HG03558 (cell line): Measurements from ENCODE around the gene SH3BP2.
A peak's percentile ranks its signal among the peaks of the same experiment; 100 is the strongest.

Experiments
- ATAC-seq: cut with Tn5 transposase; IDR thresholded peaks from one replicate; pipeline ENCODE4 v1.9.1; 2021; ENCODE audit warnings: moderate number of reproducible peaks; ENCODE audit not compliant: unreplicated experiment; ENCODE audit errors: extremely low read depth

The SH3BP2 gene

GRCh38 chr4:2792711-2793585, at the start of gene SH3BP2:
SH3BP2 (plus strand) TSS chr4:2793085; CDS start chr4:2820618, 27,533 bp downstream.
- no peak for ATAC-seq

GRCh38 chr4:2743518-2744445, 49.1 kb upstream of the SH3BP2 start:
- ATAC-seq: no peak

- ATAC-seq: no peak
Observed at GRCh38 chr4:2744576-2745270, 48.2 kb upstream of the SH3BP2 start.

GRCh38 chr4:2745516-2745915, 47.4 kb upstream of the SH3BP2 start:
- no peak for ATAC-seq

GRCh38 chr4:2745981-2746806, 46.7 kb upstream of the SH3BP2 start:
- peak; percentile 89 for ATAC-seq

- no peak for ATAC-seq
Observed at GRCh38 chr4:2746891-2747695, 45.8 kb upstream of the SH3BP2 start.

GRCh38 chr4:2750719-2751605, 41.9 kb upstream of the SH3BP2 start:
- no peak for ATAC-seq

GRCh38 chr4:2753436-2753835, 39.4 kb upstream of the SH3BP2 start:
- no peak for ATAC-seq

- ATAC-seq: no peak
Observed at GRCh38 chr4:2754848-2755819, 37.8 kb upstream of the SH3BP2 start.

GRCh38 chr4:2755821-2756690, 36.8 kb upstream of the SH3BP2 start, which contains the start of gene TNIP2:
TNIP2 (minus strand) TSS chr4:2756336; CDS start chr4:2756289, 47 bp downstream.
- no peak for ATAC-seq

- ATAC-seq: no peak
Observed at GRCh38 chr4:2756691-2757350, 36.1 kb upstream of the SH3BP2 start.

- ATAC-seq: no peak
Observed at GRCh38 chr4:2757426-2757825, 35.5 kb upstream of the SH3BP2 start.

- no peak for ATAC-seq
Observed at GRCh38 chr4:2761035-2761923, 31.6 kb upstream of the SH3BP2 start.

- no peak for ATAC-seq
Observed at GRCh38 chr4:2762048-2762447, 30.8 kb upstream of the SH3BP2 start.
